GM12878 (cell line): Measurements from ENCODE around the gene CAMTA1.

Experiments used
- GABPA ChIP-seq: IDR thresholded peaks from 2 replicates; pipeline ENCODE4 v1.6.1; 2014; ENCODE audit warnings: antibody characterized with exemption, low read depth, mild to moderate bottlenecking, inconsistent platforms
- POLR2A ChIP-seq: IDR thresholded peaks from 2 replicates; pipeline ENCODE4 v1.6.1; 2011; ENCODE audit warnings: low read depth, mild to moderate bottlenecking, low read length
- RFX5 ChIP-seq: IDR thresholded peaks from 2 replicates; pipeline ENCODE4 v1.6.1; 2011; ENCODE audit warnings: low read depth, low read length, improper control_type of control experiment
- TF ChIP-seq, protein P1 (sequence below): IDR thresholded peaks from 2 replicates; pipeline ENCODE4 v1.6.1; 2012; ENCODE audit warnings: mild to moderate bottlenecking, low read depth, low read length
- TF ChIP-seq, protein P2 (sequence below), 3 experiments: IDR thresholded peaks in 2 of 3; conservative IDR thresholded peaks in 1 of 3; 2 replicates each; pipeline ENCODE4 v1.5.1; 2011; ENCODE audit warnings: low read depth in 3 of 3, low read length in 3 of 3, mild to moderate bottlenecking in 3 of 3, control low read depth in 2 of 3, moderate library complexity in 2 of 3, inconsistent platforms in 1 of 3, mixed read lengths in 1 of 3; ENCODE audit not compliant: control insufficient read depth in 2 of 3, insufficient read depth in 1 of 3; ENCODE audit errors: extremely low read depth in 1 of 3
- TF ChIP-seq, protein P3 (sequence below): IDR thresholded peaks from 2 replicates; pipeline ENCODE4 v1.6.1; 2012; ENCODE audit warnings: low read depth, low read length, improper control_type of control experiment

DNA sequence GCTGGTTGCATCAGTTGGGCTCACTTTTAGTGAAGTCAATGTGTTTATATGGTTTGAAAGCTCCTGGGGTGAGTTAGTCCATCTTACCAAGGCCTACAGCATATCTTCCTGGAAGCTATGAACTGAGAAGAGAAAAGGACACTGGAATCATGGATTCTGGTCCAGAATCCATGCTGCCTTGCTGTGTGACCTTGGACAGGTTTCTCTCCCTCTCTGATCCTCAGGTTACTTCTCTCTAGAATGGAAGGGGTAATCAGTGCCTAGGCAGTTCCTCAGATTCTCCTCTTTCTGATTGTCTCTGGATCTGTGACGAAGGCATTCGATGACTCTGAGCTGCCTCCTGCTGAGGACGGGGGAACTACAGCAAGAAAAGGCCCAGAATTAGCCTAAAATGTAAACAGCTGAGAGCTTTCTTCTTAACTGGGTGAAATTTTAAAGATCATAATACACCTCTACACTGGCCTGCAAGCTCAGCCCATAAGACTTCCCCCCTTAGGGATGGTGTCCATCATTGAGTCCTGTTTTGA is 560.9 kb downstream of the CAMTA1 start:
- TF ChIP-seq, protein P1, sequence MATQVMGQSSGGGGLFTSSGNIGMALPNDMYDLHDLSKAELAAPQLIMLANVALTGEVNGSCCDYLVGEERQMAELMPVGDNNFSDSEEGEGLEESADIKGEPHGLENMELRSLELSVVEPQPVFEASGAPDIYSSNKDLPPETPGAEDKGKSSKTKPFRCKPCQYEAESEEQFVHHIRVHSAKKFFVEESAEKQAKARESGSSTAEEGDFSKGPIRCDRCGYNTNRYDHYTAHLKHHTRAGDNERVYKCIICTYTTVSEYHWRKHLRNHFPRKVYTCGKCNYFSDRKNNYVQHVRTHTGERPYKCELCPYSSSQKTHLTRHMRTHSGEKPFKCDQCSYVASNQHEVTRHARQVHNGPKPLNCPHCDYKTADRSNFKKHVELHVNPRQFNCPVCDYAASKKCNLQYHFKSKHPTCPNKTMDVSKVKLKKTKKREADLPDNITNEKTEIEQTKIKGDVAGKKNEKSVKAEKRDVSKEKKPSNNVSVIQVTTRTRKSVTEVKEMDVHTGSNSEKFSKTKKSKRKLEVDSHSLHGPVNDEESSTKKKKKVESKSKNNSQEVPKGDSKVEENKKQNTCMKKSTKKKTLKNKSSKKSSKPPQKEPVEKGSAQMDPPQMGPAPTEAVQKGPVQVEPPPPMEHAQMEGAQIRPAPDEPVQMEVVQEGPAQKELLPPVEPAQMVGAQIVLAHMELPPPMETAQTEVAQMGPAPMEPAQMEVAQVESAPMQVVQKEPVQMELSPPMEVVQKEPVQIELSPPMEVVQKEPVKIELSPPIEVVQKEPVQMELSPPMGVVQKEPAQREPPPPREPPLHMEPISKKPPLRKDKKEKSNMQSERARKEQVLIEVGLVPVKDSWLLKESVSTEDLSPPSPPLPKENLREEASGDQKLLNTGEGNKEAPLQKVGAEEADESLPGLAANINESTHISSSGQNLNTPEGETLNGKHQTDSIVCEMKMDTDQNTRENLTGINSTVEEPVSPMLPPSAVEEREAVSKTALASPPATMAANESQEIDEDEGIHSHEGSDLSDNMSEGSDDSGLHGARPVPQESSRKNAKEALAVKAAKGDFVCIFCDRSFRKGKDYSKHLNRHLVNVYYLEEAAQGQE, result no peak
- TF ChIP-seq, protein P2, sequence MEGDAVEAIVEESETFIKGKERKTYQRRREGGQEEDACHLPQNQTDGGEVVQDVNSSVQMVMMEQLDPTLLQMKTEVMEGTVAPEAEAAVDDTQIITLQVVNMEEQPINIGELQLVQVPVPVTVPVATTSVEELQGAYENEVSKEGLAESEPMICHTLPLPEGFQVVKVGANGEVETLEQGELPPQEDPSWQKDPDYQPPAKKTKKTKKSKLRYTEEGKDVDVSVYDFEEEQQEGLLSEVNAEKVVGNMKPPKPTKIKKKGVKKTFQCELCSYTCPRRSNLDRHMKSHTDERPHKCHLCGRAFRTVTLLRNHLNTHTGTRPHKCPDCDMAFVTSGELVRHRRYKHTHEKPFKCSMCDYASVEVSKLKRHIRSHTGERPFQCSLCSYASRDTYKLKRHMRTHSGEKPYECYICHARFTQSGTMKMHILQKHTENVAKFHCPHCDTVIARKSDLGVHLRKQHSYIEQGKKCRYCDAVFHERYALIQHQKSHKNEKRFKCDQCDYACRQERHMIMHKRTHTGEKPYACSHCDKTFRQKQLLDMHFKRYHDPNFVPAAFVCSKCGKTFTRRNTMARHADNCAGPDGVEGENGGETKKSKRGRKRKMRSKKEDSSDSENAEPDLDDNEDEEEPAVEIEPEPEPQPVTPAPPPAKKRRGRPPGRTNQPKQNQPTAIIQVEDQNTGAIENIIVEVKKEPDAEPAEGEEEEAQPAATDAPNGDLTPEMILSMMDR (IDR thresholded peaks at IDR 0.05 in 2 of 3, conservative IDR thresholded peaks at IDR 0.05 in 1 of 3; ENCODE audit: control insufficient read depth in 2 of 3, extremely low read depth in 1 of 3, insufficient read depth in 1 of 3, low read depth in 3 of 3, low read length in 3 of 3), result no peak
- TF ChIP-seq POLR2A (no peak), GABPA (no peak), RFX5 (no peak)
- TF ChIP-seq, protein P3, sequence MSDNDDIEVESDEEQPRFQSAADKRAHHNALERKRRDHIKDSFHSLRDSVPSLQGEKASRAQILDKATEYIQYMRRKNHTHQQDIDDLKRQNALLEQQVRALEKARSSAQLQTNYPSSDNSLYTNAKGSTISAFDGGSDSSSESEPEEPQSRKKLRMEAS, result no peak
